HFFc6 (cell line): Measurements from ENCODE around the gene DUSP8. TPM values are rescaled to one million over a fixed set of nuclear protein-coding genes. Genes with fewer than 3 reads are reported as not detected.

Experiments
- DNase-seq: peaks from one replicate; pipeline ENCODE4 v3.0.0-alpha.2; 2018
- H3K27ac Mint-ChIP-seq: 2 replicates; pipeline ENCODE4 v1.8.0; 2020; ENCODE audit warnings: mild to moderate bottlenecking, mixed read lengths
- H3K27me3 Mint-ChIP-seq: 2 replicates; pipeline ENCODE4 v1.8.0; 2021; ENCODE audit warnings: mild to moderate bottlenecking, moderate library complexity, mixed read lengths; ENCODE audit not compliant: insufficient read depth
- H3K36me3 Mint-ChIP-seq: 2 replicates; pipeline ENCODE4 v1.8.0; 2021; ENCODE audit warnings: low read depth, mixed read lengths
- H3K4me1 Mint-ChIP-seq: 2 replicates; pipeline ENCODE4 v1.8.0; 2020; ENCODE audit warnings: low read depth, mixed read lengths
- H3K4me3 Mint-ChIP-seq: 2 replicates; pipeline ENCODE4 v1.8.0; 2020; ENCODE audit warnings: mild to moderate bottlenecking, moderate library complexity, mixed read lengths
- H3K9me3 Mint-ChIP-seq: 2 replicates; pipeline ENCODE4 v1.8.0; 2020; ENCODE audit warnings: mild to moderate bottlenecking, mixed read lengths
- CTCF ChIP-seq: fragments of 200-600 bp; sonication (generic); IDR thresholded peaks from 2 replicates; pipeline ENCODE4 v1.5.0; 2021; ENCODE audit warnings: antibody characterized with exemption, mild to moderate bottlenecking
- total RNA-seq, 6 experiments: library from RNA; stranded (reverse); fragmentation: NEBNext Ultra II Directional; extraction: Animal tissue kit (Norgen Biotek cat#: 25700); gene quantifications; 2 replicates in 1 of 6; 3 replicates in 5 of 6; pipeline ENCODE4 v1.2.3, GENCODE V29; 2021

The DUSP8 gene
- total RNA-seq, 6 experiments from 2014 or later, result 0.38 to 1.6 (median 0.81) TPM

- Mint-ChIP-seq H3K9me3 (no peaks in the 10 kb centered on the region), H3K4me1 (no peaks in the 10 kb centered on the region), H3K27ac (no peak overlapping the region), H3K4me3 (no peak overlapping the region), H3K27me3 (peaks cover 14% of the 10 kb centered on the region), H3K36me3 (no peaks in the 10 kb centered on the region)
- no peak for DNase-seq
- no peak for TF ChIP-seq CTCF
Measured at GRCh38 chr11:1546077-1546535, 26.0 kb downstream of the DUSP8 start.

DNA sequence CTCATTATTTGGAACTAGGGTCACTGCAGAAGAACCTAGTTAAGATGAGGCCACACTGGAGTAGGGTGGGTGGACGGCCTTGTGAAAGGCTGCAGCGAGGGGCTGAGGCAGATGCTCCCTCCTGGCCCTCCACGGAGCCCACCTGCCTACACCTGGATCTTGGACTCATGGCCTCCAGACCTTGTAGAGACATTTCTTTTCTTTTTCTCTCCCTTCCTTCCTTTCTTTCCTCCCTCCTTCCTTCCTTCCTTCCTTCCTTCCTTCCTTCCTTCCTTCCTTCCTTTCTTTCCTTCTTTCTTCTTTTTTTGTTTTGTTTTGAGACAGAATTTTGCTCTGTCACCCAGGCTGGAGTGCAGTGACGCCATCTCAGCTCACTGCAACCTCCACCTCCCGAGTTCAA lies 26.6 kb downstream of the DUSP8 start:
- no peak for TF ChIP-seq CTCF
- H3K27me3 Mint-ChIP-seq, result peaks cover 16% of the 10 kb centered on the region
- H3K4me1 Mint-ChIP-seq, result no peaks in the 10 kb centered on the region
- no peaks in the 10 kb centered on the region for H3K36me3 Mint-ChIP-seq
- no peak for DNase-seq
- no peak overlapping the region for H3K27ac Mint-ChIP-seq
- H3K4me3 Mint-ChIP-seq, result no peak overlapping the region
- H3K9me3 Mint-ChIP-seq, result no peaks in the 10 kb centered on the region

DNA sequence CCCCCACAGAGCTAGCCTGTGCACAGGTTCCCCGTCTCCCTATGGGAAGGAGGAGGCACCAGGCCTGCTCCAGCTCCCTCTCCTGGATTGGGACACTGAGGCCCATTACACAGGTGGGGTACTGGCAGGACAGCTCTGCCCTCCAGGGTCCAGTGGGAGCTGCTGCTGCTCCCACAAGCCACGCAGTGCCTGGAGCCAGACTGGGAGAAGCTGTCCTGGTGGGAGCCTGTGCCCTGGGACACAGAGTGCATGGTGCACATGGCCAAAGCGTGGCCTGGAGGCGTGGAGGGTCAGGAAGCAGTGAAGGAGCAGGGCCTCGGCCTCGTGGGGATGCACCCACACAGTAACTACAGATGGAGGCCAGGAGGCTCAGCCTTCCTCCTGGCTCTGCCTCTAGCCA lies 27.5 kb downstream of the DUSP8 start:
- Mint-ChIP-seq H3K27ac (no peak overlapping the region), H3K4me3 (no peak overlapping the region), H3K36me3 (no peaks in the 10 kb centered on the region), H3K9me3 (no peaks in the 10 kb centered on the region), H3K4me1 (no peaks in the 10 kb centered on the region), H3K27me3 (peaks cover 22% of the 10 kb centered on the region)
- no peak for DNase-seq
- TF ChIP-seq CTCF, result no peak

DNA sequence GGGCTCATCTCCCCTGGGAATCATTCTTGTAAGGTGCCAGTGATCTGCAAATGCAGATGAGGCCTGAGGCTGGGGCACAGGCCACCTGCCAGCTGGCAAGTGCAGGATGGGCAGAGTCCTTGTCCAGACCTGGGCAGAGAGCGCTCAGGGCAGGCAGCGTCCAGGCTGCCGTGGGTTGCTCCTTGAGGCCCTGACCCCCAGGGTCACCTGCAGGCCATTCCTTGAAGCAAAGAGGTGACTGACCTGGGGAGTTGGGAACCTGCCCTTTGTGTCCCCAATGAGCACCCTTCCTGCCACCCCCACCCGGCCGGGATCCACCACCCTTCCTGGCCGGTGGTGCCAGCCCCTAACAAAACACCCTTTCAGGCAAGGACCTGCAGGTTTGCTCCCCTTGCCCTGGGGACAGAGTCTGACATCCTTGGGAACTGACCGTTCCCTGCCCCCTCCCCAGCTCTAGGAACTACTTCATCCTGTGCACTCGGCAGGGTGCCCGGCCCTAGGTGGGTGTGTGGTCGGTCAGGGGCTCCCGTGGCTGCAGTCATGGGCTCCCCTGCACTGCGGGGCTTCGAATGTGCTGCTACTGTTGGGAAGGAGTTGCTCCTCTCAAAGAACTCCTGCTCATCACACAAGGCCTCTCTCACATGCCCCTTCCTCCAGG lies 28.3 kb downstream of the DUSP8 start:
- no peak for DNase-seq
- H3K27ac Mint-ChIP-seq, result no peak overlapping the region
- H3K4me3 Mint-ChIP-seq, result no peak overlapping the region
- TF ChIP-seq CTCF, result no peak
- H3K9me3 Mint-ChIP-seq, result no peaks in the 10 kb centered on the region; the same call in 1 of the 2 replicates
- peaks cover 25% of the 10 kb centered on the region for H3K27me3 Mint-ChIP-seq
- H3K4me1 Mint-ChIP-seq, result no peaks in the 10 kb centered on the region
- H3K36me3 Mint-ChIP-seq, result no peaks in the 10 kb centered on the region

DNA sequence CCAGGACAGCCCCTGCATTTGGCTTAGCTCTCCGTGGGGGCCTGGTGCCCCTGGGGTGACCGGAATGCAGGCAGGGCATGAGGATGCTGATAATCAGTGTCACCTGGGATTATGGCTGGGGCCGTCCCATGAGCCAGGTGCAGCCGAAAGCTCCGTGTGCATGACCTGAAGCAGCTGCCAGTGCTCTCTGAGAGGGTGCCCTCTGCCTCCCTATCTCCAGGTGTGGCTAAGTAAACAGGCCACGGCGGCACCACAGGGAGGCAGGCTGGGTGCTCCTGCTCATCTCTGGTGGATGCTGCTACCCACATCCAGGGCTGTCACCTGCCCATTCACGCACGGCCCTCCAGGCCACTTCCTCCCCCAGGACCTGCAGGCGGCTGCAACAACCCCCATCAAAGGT lies 29.8 kb downstream of the DUSP8 start:
- no peak overlapping the region for H3K27ac Mint-ChIP-seq
- peaks cover 4% of the 10 kb centered on the region; the same call in 1 of the 2 replicates for H3K9me3 Mint-ChIP-seq
- H3K27me3 Mint-ChIP-seq, result peaks cover 32% of the 10 kb centered on the region
- DNase-seq, result no peak
- no peaks in the 10 kb centered on the region for H3K36me3 Mint-ChIP-seq
- no peak overlapping the region for H3K4me3 Mint-ChIP-seq
- no peak for TF ChIP-seq CTCF
- H3K4me1 Mint-ChIP-seq, result no peaks in the 10 kb centered on the region
